Measurements from ENCODE around the gene CAMK1D.
"Not testable (repeated sequence)": the region's sequence is repeated elsewhere in the genome, so short reads cannot be mapped to it uniquely, and the experiment has no call there.

CAMK1D gene

GRCh38 chr10:12844811-12845483, 495.6 kb downstream of the CAMK1D start:
- peaks cover 0 to 9% (median 4%) of the 10 kb centered on the region in 5 donors for H3K27me3 ChIP-seq (ENCODE audit: control insufficient read depth in 5 of 5, insufficient read depth in 4 of 5, low read length in 5 of 5)
- H3K9me3 ChIP-seq (ENCODE audit: control insufficient read depth in 5 of 5, low read length in 5 of 5): no peaks in the 10 kb centered on the region
- no peak overlapping the region for H3K9ac ChIP-seq (ENCODE audit: low read length in 5 of 5)
- H3K36me3 ChIP-seq (ENCODE audit: control insufficient read depth in 5 of 5, insufficient read depth in 5 of 5, low read length in 5 of 5): no peaks in the 10 kb centered on the region
- H3K4me3 ChIP-seq (ENCODE audit: low read depth in 1 of 5, low read length in 5 of 5): peak overlapping the region in 3 of 5 donors; percentile 8 to 55 (median 30)
- peaks cover 3 to 41% (median 32%) of the 10 kb centered on the region in 5 donors for H3K4me1 ChIP-seq (ENCODE audit: control insufficient read depth in 5 of 5, insufficient read depth in 5 of 5, low read length in 5 of 5)
- H3K27ac ChIP-seq (ENCODE audit: low read depth, low read length): no peak overlapping the region

GRCh38 chr10:12846718-12847117, 497.4 kb downstream of the CAMK1D start:
- Histone ChIP-seq H3K4me1 (ENCODE audit: control insufficient read depth in 5 of 5, insufficient read depth in 5 of 5, low read length in 5 of 5) (peaks cover 3 to 32% (median 26%) of the 10 kb centered on the region in 5 donors), H3K27me3 (ENCODE audit: control insufficient read depth in 5 of 5, insufficient read depth in 4 of 5, low read length in 5 of 5) (peaks cover 0 to 9% (median 4%) of the 10 kb centered on the region in 5 donors), H3K27ac (ENCODE audit: low read depth, low read length) (no peak overlapping the region)

GRCh38 chr10:12847361-12847975, 498.1 kb downstream of the CAMK1D start:
- Histone ChIP-seq H3K9me3 (ENCODE audit: control insufficient read depth in 5 of 5, low read length in 5 of 5) (peaks cover 0 to 3% (median 0%) of the 10 kb centered on the region in 5 donors), H3K4me3 (ENCODE audit: low read depth in 1 of 5, low read length in 5 of 5) (no peak overlapping the region), H3K4me1 (ENCODE audit: control insufficient read depth in 5 of 5, insufficient read depth in 5 of 5, low read length in 5 of 5) (peaks cover 3 to 26% (median 22%) of the 10 kb centered on the region in 5 donors), H3K27ac (ENCODE audit: low read depth, low read length) (no peak overlapping the region), H3K36me3 (ENCODE audit: control insufficient read depth in 5 of 5, insufficient read depth in 5 of 5, low read length in 5 of 5) (no peaks in the 10 kb centered on the region), H3K27me3 (ENCODE audit: control insufficient read depth in 5 of 5, insufficient read depth in 4 of 5, low read length in 5 of 5) (peaks cover 0 to 9% (median 4%) of the 10 kb centered on the region in 5 donors), H3K9ac (ENCODE audit: low read length in 5 of 5) (no peak overlapping the region)

More at GRCh38 chr10:12846718-12847117, 497.4 kb downstream of the CAMK1D start:
- Histone ChIP-seq H3K9ac (ENCODE audit: low read length in 5 of 5) (no peak overlapping the region), H3K36me3 (ENCODE audit: control insufficient read depth in 5 of 5, insufficient read depth in 5 of 5, low read length in 5 of 5) (no peaks in the 10 kb centered on the region), H3K9me3 (ENCODE audit: control insufficient read depth in 5 of 5, low read length in 5 of 5) (peaks cover 0 to 3% (median 0%) of the 10 kb centered on the region in 5 donors), H3K4me3 (ENCODE audit: low read depth in 1 of 5, low read length in 5 of 5) (no peak overlapping the region)

- H3K4me3 ChIP-seq (ENCODE audit: low read depth in 1 of 5, low read length in 5 of 5): no peak overlapping the region
- H3K9me3 ChIP-seq (ENCODE audit: control insufficient read depth in 5 of 5, low read length in 5 of 5): peaks cover 0 to 3% (median 0%) of the 10 kb centered on the region in 5 donors
- H3K4me1 ChIP-seq (ENCODE audit: control insufficient read depth in 5 of 5, insufficient read depth in 5 of 5, low read length in 5 of 5): peaks cover 3 to 26% (median 22%) of the 10 kb centered on the region in 5 donors
- no peak overlapping the region for H3K27ac ChIP-seq (ENCODE audit: low read depth, low read length)
- H3K27me3 ChIP-seq (ENCODE audit: control insufficient read depth in 5 of 5, insufficient read depth in 4 of 5, low read length in 5 of 5): peaks cover 0 to 9% (median 4%) of the 10 kb centered on the region in 5 donors
- H3K36me3 ChIP-seq (ENCODE audit: control insufficient read depth in 5 of 5, insufficient read depth in 5 of 5, low read length in 5 of 5): no peaks in the 10 kb centered on the region
- H3K9ac ChIP-seq (ENCODE audit: low read length in 5 of 5): no peak overlapping the region
Observed at GRCh38 chr10:12848439-12849173, 499.3 kb downstream of the CAMK1D start.

- Histone ChIP-seq H3K9me3 (ENCODE audit: control insufficient read depth in 5 of 5, low read length in 5 of 5) (peaks cover 0 to 3% (median 0%) of the 10 kb centered on the region in 5 donors), H3K27ac (ENCODE audit: low read depth, low read length) (no peak overlapping the region), H3K4me3 (ENCODE audit: low read depth in 1 of 5, low read length in 5 of 5) (no peak overlapping the region), H3K9ac (ENCODE audit: low read length in 5 of 5) (peak overlapping the region in 1 of 5 donors; percentile 28), H3K27me3 (ENCODE audit: control insufficient read depth in 5 of 5, insufficient read depth in 4 of 5, low read length in 5 of 5) (peaks cover 0 to 9% (median 4%) of the 10 kb centered on the region in 5 donors), H3K4me1 (ENCODE audit: control insufficient read depth in 5 of 5, insufficient read depth in 5 of 5, low read length in 5 of 5) (peaks cover 3 to 22% (median 19%) of the 10 kb centered on the region in 5 donors), H3K36me3 (ENCODE audit: control insufficient read depth in 5 of 5, insufficient read depth in 5 of 5, low read length in 5 of 5) (no peaks in the 10 kb centered on the region)
Observed at GRCh38 chr10:12849319-12850181, 500.2 kb downstream of the CAMK1D start.

GRCh38 chr10:12852687-12853086, 503.3 kb downstream of the CAMK1D start:
- Histone ChIP-seq H3K4me1 (ENCODE audit: control insufficient read depth in 5 of 5, insufficient read depth in 5 of 5, low read length in 5 of 5) (peaks cover 0 to 13% (median 7%) of the 10 kb centered on the region in 5 donors), H3K9me3 (ENCODE audit: control insufficient read depth in 5 of 5, low read length in 5 of 5) (peaks cover 0 to 3% (median 0%) of the 10 kb centered on the region in 5 donors), H3K4me3 (ENCODE audit: low read depth in 1 of 5, low read length in 5 of 5) (no peak overlapping the region), H3K27me3 (ENCODE audit: control insufficient read depth in 5 of 5, insufficient read depth in 4 of 5, low read length in 5 of 5) (peaks cover 0 to 9% (median 3%) of the 10 kb centered on the region in 5 donors), H3K27ac (ENCODE audit: low read depth, low read length) (no peak overlapping the region), H3K36me3 (ENCODE audit: control insufficient read depth in 5 of 5, insufficient read depth in 5 of 5, low read length in 5 of 5) (no peaks in the 10 kb centered on the region), H3K9ac (ENCODE audit: low read length in 5 of 5) (no peak overlapping the region)

- no peaks in the 10 kb centered on the region for H3K36me3 ChIP-seq (ENCODE audit: control insufficient read depth in 5 of 5, insufficient read depth in 5 of 5, low read length in 5 of 5)
- peaks cover 0 to under 1% (median 0%) of the 10 kb centered on the region in 5 donors for H3K4me1 ChIP-seq (ENCODE audit: control insufficient read depth in 5 of 5, insufficient read depth in 5 of 5, low read length in 5 of 5)
- peaks cover 0 to 3% (median 0%) of the 10 kb centered on the region in 5 donors for H3K9me3 ChIP-seq (ENCODE audit: control insufficient read depth in 5 of 5, low read length in 5 of 5)
- no peak overlapping the region for H3K27ac ChIP-seq (ENCODE audit: low read depth, low read length)
- no peak overlapping the region for H3K9ac ChIP-seq (ENCODE audit: low read length in 5 of 5)
- no peak overlapping the region for H3K4me3 ChIP-seq (ENCODE audit: low read depth in 1 of 5, low read length in 5 of 5)
- no peaks in the 10 kb centered on the region for H3K27me3 ChIP-seq (ENCODE audit: control insufficient read depth in 5 of 5, insufficient read depth in 4 of 5, low read length in 5 of 5)
Observed at GRCh38 chr10:12854988-12855387, 505.6 kb downstream of the CAMK1D start.

- no peak overlapping the region for H3K27ac ChIP-seq (ENCODE audit: low read depth, low read length)
- no peaks in the 10 kb centered on the region for H3K27me3 ChIP-seq (ENCODE audit: control insufficient read depth in 5 of 5, insufficient read depth in 4 of 5, low read length in 5 of 5)
- peaks cover 0 to 3% (median 0%) of the 10 kb centered on the region in 5 donors for H3K9me3 ChIP-seq (ENCODE audit: control insufficient read depth in 5 of 5, low read length in 5 of 5)
- H3K36me3 ChIP-seq (ENCODE audit: control insufficient read depth in 5 of 5, insufficient read depth in 5 of 5, low read length in 5 of 5): no peaks in the 10 kb centered on the region
- H3K4me1 ChIP-seq (ENCODE audit: control insufficient read depth in 5 of 5, insufficient read depth in 5 of 5, low read length in 5 of 5): no peaks in the 10 kb centered on the region
- no peak overlapping the region for H3K9ac ChIP-seq (ENCODE audit: low read length in 5 of 5)
- no peak overlapping the region for H3K4me3 ChIP-seq (ENCODE audit: low read depth in 1 of 5, low read length in 5 of 5)
Observed at GRCh38 chr10:12862459-12862858, 513.1 kb downstream of the CAMK1D start.

GRCh38 chr10:12865515-12865914, 516.2 kb downstream of the CAMK1D start:
- not testable (repeated sequence) for H3K4me1 ChIP-seq (ENCODE audit: control insufficient read depth in 5 of 5, insufficient read depth in 5 of 5, low read length in 5 of 5); H3K27me3 ChIP-seq (ENCODE audit: control insufficient read depth in 5 of 5, insufficient read depth in 4 of 5, low read length in 5 of 5); H3K27ac ChIP-seq (ENCODE audit: low read depth, low read length); H3K9me3 ChIP-seq (ENCODE audit: control insufficient read depth in 5 of 5, low read length in 5 of 5); H3K36me3 ChIP-seq (ENCODE audit: control insufficient read depth in 5 of 5, insufficient read depth in 5 of 5, low read length in 5 of 5); H3K9ac ChIP-seq (ENCODE audit: low read length in 5 of 5); H3K4me3 ChIP-seq (ENCODE audit: low read depth in 1 of 5, low read length in 5 of 5)

Data from subcutaneous abdominal adipose tissue (tissue), 5 donors.